GM21576 (cell line): ENCODE measurements around the gene PDE6C.
"Not testable (repeated sequence)": the region's sequence is repeated elsewhere in the genome, so short reads cannot be mapped to it uniquely, and the experiment has no call there.

Experiments
- ATAC-seq: cut with Tn5 transposase; IDR thresholded peaks from one replicate; pipeline ENCODE4 v1.9.1; 2021; ENCODE audit warnings: mild to moderate bottlenecking, moderate library complexity; ENCODE audit not compliant: unreplicated experiment

Gene PDE6C

DNA sequence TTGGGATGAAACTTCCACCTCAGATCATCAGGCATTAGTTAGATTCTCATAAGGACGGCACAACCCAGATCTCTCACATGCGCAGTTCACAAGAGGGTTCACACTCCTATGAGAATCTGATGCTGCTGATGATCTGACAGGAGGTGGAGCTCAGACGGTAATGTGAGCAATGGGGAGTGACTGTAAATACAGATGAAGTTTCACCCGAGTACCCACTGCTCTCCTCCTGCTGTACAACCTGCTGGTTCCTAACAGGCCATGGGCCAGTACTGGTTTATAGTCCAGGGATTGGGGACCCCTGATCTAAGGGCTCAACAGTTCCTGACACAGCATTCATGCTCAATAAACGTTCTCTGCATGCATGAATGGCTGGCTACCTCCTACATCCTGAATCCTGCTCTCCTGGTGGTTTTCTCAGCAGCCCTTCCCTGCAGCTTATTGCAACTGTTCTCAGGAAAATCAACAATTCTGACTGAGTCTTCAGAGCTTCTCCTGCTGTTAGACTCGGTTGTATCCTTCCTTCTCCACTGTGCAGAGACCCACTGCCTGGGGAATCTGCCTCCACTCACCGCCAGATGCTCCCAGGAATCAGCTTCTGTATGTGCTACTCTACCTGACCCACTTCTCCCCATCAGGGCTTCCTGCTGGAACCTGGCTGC lies 17.4 kb downstream of the PDE6C start:
- ATAC-seq: no peak

DNA sequence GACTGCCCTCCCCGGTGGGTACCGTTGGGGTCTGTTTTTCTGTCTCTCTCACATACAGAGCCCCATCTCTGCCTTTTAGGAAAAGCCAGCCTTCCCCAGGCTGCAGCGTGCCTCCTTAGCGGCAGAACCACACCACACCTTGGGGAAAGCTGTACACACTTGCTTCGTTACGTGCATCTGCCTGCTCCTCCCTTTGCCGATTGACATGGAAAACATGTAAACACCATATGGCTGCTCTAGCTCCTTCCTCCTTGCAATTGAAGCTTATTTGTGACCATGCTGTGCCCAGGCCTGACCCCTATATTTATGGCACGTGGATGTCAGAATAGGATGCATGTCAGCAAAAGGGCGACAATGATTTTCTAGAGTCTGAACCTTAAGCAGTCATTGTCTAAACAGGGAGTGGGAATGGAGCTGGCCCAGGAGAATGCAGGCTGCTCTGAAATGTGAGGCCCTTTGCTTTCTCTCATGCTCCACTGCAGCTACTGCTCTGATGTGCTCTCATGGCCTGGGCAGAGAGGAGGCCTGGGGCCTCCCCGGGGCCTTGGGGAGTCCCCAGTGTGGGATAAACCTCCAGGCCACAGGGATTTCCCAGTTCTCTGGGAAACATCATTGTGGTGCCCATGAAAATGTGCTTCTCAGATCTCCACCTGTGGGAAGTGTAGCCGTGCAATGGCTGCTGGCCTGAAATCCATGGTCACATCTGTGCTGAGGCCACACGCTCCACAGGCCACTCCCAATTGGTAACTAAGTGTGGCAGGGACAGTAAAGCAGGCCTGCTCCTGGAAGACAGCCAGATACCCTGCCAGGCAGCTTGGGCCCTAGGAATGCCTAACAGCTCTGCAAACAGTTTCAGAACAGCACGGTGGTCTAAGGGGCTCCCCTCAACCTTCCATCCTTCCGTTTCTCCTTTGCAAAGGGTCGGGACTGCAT lies 18.6 kb downstream of the PDE6C start:
- no peak for ATAC-seq

DNA sequence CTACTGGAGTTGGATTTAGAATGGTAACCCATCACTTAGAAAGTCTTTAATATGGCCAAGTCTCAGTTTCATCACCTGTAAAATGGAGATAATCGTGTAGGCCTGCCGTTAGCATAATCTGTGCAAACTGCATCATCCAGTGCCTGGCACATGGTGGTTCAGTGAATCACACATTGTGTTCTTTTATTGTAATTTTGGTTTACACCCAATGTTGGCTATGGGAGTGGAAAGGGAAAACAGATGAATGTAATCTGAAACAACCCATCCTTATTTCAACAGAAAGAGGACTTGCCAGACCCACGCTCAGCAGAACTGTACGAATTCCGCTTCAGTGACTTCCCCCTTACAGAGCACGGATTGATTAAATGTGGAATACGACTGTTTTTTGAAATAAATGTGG lies 27.5 kb downstream of the PDE6C start:
- ATAC-seq: no peak

DNA sequence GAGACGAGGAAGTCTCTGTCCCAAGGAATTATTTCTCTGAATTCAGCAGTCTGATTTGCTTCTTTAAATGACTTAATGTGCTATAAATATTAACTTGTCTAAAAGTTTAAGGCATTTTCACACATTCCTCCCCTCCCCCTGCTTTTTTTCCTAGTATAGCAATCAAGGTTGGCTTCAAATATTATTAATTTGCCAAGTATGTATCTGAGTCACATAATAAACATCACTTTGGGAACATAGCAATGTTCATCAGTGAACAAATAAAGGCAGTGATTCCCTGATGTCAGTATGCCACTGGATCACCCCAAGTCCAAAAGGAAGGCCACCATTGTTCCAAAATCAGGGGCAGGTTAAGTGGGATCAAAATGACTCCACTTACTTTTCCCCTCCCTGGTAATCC lies 40.5 kb downstream of the PDE6C start:
- ATAC-seq: no peak

DNA sequence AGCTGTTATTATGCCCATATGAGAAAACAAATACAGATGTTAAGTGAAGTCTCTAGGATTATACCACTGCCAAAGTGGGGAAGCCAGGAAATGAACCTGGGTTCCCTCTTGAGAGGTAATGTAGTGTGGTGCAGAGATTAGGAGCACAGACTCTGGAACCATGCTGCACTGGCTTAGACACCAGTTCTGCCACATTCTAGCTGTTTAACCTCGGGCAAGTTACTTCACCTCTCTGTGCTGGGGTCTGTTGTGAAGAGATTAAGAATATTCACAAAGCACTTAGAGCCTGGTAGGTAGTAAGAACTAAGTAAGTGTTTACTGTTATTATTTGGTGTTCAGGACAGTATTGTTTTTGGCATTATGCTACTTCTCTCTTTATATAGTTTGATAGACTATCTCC lies 41.9 kb downstream of the PDE6C start:
- no peak for ATAC-seq

DNA sequence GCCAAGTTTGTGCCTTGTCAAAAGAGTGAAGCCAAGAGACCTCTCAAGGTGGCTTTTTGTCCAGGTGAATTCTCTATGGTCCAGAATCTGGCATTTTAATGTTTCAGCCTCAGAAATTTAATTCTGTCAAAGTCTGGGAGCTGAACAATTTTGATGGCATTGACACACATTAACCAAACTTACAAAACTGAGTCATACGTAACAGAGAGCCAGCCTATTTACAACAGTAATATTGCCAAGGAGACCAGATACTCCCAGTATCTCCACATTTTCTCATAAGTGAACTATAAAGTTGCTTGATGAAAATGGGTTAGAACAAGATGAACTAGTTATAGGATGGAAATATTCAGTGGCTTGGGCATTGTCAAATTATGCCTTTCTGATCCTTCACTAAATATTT lies 43.8 kb downstream of the PDE6C start:
- ATAC-seq: no peak

DNA sequence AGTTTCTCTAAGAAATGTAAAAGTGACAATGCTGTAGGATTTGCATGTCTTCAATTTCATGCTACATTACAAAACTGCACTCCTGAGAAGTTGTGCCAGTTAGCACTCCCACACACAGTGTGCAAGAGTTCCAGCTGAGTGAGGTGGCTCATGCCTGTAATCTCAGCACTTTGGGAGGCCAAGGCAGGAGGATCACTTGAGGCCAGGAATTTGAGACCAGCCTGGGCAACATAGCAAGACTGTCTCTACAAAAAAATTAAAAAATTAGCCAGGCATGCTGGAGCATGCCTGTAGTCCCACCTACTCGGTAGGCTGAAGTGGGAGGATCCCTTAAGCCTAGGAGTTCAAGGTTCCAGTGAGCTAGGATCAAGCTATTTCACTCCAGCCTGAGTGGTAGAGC lies 45.4 kb downstream of the PDE6C start:
- ATAC-seq: no peak

DNA sequence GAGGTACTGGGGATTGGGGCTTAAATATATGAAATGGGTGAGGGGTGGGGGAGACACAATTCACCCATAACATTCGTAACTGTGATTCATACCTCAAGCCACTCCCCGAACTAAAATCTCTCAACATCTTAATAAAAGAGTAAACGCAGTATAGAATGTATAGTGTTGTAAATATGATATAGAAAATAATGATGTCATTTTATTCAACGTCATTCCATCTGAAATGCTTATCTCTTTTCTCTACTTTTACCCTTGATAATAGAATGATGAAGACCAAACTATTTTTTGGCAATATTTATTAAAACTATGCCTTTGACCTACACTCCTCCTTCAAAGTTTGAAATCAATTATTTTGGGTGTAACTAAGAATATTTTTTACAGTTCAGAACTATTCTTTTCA lies 53.7 kb downstream of the PDE6C start:
- ATAC-seq: no peak

DNA sequence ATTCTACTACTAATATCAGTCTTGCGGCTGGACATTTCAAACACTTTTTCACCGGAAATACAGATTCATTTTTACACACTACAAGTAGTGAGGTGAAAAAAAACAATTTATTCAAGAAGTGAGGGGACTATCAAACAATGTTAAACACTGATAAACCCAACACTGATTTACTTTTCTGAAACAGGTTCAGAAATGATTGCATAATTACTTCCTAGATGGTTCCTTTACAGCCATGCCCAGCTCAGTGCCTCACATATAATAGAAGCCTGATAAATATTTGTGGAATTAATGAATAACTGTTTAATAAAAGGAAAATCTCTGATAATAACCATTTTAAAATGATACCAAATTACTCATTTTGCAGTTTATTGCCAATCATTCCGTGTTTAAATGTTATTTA lies 55.5 kb downstream of the PDE6C start:
- ATAC-seq: no peak

DNA sequence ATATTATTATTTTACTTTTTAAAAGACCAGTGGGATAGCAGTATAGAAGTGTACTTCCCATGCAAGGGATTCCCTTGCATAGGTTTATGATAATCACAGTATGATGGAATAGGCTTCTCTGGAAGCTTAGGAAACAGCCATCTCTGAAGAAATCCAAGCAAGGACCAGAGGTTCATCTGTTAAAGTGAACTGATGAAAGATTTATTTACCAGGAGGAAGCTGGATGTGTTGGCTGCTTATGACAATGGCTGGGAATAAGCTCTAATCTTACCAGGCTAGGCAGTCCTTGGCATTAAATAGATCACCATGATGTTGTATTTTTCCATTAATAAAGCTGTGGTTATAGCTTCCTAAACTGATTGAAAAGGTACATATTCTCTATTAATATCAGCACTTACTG lies 58.0 kb downstream of the PDE6C start:
- no peak for ATAC-seq

DNA sequence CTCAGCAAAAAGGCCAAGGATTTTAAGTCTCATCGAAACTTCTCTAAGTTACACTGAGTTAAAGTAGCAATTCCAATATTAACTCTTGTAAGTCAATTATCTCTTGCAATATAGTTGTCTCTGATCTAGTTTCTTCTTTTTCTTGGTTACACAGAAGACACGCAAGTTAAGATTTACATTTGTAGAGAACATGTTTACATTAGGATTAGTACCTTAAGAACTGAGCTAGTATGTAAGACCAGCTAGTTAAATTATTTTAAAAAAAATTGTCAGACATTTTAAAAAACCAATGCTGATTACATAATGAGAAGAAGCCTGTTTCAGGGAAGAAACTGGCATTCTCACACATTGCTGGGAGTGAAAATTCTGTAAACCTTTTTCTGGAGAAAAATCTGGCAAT lies 58.7 kb downstream of the PDE6C start:
- no peak for ATAC-seq

DNA sequence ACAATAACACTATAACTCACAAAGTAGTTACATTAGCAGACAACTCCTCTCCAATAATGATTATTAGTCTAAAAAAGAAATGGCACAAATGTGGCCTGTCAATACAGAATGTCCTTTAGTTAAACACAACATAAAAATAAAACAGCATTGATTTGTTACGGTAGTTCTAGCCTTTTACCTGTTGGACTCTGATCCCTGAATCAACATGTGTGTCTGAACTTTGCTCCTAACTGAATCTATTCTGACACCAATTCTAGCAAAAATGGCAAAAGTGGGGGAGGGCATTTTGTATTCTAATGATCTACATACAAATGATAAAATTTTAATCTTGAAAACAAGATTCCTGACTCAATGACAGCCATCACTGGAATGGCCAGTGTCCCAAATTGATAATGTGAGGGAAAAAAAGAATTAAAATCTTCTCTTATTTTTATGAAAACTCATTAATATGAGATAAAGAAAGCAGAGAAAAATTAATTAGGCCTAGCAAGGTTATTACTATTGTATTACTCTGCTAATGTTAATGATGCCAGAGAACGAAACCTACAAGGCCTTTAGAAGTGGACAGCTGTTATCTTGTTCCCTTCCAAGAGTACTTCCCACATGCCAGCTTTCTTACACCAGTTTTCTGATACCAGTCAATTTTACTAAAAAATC lies 59.8 kb downstream of the PDE6C start:
- ATAC-seq: no peak

DNA sequence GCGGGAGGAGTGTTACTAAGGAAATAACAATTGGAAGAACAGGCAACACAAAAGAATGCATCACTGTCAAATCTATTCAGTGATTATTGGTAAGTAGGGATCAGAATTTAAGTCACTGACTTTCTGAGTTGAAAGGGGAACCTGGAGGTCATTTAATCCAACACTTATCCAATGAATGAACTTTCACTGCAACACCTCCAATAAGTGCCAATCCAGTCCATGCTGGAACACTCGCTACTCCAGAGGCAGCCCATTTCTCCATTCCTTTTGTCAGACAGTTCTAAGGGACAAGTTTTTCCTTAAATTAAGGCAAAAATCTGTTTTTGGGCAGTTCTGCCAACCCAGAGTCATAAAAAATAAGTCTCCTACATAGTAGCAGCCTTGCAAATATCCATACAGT lies 60.6 kb downstream of the PDE6C start:
- no peak for ATAC-seq

DNA sequence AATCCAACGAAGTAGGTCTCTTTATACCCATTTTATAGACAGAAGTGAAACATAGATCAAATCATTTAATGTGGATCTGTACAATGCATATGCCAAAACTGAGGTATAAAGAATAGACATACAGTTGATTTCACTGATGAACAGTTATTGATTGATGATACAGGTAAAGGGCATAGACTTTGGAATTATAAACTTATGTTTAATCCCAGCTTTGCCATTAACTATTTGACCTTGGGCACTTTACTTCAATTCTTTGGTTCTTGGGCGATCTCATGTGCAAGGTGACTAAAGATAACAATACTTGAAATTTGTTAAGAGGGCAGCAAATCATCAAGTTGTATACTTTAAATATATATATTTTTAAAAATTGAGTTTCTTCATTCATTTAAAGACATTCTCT lies 61.5 kb downstream of the PDE6C start:
- no peak for ATAC-seq

DNA sequence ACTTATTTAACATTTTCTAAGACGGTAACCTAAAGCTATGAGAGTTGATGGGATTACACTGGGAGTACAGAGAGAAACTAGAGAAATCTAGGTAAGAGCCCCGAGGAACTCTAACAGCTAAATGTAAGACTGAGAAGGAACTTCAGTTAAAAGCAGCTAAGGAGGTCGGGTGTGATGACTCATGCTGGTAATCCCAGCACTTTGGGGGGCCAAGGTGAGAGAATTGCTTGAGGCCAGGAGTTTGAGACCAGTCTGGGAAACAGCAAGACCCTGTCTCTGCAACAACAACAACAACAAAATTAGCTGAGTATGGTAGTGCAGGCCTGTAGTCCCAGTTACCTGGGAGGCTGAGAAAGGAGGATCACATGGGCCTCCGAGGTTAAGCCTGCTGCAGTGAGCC lies 66.0 kb downstream of the PDE6C start:
- no peak for ATAC-seq

DNA sequence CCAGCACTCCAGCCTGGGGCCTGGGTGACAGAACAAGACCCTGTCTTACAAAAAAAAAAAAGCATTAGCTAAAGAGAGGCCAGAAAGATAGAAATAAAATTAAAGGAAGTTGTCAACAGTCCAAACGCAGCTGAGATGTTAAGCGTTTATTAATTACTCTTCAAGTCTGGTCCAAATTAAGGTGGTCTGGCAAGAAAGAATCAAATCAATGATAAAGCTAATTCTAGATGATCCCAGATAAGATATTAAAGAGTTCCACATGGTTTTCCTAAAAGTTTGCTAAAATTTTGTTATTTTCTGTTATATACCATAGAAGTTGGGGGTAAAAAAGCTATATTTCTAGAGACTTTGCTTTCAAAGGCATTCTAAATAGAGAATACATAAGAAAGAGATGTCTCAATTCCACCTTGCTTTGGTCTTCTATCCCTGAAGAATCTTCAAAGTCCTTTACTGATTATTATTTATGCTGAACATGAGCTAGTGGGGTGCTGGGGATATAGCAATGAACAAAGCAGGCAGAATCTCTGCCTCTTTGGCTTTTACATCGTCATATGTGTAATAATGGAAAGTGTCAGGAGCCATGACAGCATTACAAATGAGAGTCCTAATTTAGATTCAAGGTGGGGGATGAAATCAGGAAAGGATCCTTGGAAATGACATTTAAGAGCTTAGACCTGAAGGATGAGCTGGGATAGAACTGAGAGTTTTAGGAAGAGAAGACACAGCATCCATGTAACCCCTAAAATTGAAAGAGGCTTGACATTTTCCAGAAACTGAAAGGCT lies 66.7 kb downstream of the PDE6C start:
- no peak for ATAC-seq

DNA sequence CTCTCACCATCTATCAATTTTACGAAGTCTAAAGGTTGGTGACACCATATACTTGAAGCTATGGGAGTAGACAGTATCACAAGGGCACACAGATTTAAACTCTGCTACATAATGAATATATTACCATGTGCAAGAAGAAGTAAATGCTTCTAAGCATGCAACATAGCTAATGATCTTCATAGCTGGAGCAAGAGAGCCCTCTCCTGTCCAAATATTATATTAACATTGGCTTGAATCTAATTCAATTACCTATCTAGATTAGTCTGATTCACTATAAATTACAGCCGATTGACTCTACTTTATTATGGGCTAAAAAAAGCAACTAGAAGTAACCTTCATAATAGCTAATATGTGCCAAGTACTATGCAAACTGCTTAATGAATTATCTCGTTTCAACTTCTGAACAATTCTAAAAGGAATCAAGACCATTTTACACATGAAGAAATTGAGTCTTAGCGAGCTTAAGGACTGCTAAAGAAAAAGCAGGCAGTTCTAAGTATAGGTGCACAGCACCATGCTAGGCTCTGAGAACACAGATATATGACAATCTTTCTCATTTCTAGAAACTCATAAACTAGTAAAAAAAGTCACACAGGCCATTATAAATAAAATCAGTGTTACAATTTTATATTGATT lies 68.2 kb downstream of the PDE6C start:
- no peak for ATAC-seq

DNA sequence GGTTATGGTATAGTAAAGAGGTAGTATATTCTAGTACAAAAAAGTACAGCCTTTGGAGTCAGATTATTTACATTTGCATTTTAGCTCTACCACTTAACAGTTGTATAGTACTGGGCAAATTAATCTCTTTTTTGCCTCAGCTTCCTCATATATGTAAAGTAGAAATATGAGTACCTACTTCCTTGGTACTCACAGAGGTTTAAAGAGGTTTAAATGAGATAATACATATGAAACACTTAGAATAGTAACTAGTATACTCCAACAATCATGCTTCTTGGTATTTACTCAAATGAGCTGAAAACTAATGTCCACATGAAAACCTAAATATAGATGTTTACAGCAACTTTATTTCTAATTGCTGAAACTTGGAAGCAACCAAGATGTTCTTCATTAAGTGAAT lies 75.4 kb downstream of the PDE6C start:
- ATAC-seq: no peak

DNA sequence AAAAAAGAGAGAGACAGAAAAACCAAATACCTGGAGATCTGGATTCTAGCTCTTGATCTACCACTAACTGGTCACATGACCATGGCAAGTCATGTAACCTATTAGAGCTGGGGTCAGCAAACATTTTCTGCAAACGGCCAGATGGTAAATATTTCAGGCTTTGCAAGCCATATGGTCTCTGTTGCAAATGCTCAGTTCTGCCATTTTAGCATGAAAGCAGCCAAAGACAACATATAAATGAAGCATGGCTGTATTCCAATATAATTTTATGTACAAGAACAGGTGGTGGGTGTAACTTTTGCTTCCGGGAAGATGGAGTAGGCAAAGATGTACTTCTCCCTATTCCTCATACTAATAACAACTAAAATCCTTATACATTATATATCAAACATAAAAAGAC lies 83.4 kb downstream of the PDE6C start:
- ATAC-seq: no peak

DNA sequence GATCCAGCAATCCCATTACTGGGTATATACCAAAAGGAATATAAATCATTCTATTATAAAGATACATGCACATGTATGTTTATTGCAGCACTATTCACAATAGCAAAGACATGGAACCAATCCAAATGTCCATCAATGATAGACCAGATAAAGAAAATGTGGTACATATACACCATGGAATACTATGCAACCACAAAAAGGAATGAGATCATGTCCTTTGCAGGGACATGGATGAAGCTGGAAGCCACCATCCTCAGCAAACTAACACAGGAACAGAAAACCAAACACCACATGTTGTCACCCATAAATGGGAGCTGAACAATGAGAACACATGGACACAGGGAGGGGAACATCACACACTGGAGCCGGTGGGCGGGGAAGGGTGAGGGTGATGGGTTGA lies 84.2 kb downstream of the PDE6C start:
- ATAC-seq: not testable (repeated sequence)

DNA sequence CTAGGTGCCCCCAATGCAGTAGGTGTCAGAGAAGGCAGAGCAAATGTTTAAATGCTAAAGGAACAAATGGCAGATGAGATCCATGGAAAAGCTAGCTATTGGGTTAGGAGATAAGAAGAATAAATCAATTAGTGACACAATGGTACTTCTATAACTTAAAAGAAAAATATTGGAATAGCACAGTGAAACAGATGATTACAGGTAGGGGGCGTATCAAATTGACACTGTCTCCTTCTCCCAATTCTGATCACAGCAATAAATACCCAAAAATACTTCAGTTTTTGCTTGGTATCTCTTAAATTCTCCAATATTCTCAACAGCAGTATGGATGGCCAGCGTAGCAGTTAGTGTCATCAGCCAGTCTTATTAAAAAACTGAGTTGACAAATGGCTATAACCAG lies 84.9 kb downstream of the PDE6C start:
- ATAC-seq: no peak
